CD4-positive, alpha-beta T cell treated with Interleukin-6 for 4 hours (primary cell): Measurements from ENCODE around the gene GALNT15.

ENCODE experiments used
- DNase-seq: peaks from one replicate; pipeline ENCODE4 v3.0.0-alpha.2; 2020; ENCODE audit warnings: mixed read lengths

Gene GALNT15, protein sequence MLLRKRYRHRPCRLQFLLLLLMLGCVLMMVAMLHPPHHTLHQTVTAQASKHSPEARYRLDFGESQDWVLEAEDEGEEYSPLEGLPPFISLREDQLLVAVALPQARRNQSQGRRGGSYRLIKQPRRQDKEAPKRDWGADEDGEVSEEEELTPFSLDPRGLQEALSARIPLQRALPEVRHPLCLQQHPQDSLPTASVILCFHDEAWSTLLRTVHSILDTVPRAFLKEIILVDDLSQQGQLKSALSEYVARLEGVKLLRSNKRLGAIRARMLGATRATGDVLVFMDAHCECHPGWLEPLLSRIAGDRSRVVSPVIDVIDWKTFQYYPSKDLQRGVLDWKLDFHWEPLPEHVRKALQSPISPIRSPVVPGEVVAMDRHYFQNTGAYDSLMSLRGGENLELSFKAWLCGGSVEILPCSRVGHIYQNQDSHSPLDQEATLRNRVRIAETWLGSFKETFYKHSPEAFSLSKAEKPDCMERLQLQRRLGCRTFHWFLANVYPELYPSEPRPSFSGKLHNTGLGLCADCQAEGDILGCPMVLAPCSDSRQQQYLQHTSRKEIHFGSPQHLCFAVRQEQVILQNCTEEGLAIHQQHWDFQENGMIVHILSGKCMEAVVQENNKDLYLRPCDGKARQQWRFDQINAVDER

DNA sequence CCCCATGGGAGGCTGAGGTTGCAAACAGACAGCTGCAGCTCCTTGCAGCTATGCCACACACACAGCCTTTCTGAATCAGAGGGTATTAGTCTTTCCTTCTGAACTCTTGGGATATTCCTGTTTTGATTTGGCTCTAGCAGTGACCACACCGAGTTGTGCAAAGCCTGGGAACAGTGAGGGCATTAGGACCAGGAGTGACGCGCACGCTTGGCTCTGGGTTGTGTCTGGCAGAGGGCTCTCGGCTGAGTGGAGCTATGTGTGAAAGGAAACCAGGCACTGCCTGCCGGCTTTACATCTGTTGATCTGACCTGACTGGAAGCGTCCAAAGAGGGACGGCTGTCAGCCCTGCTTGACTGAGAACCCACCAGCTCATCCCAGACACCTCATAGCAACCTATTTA lies at the start of gene GALNT15:
Gene GALNT15 (plus strand): TSS at position 292 of the 400 bp plus-strand sequence. CDS start 472 bp downstream, outside the sequence.
- DNase-seq, result no peak

DNA sequence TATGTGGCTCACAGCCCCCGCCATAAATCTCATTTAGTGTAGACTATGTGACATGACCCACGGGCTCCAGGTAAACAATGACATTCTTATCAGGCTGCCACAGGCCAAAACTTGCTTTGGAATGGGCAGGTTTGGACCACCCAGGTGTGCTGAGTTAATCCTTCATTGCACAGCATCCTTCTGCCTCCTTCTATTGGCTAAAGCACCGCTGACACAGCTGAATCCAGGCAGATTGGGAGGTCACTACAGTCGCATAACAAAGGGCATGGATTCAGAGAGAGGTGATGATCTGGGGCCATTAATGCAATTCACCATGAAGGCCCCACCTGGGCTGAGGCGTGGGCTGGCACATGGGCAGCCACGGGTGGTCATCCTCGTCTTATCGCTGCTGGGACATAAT lies 47.8 kb upstream of the GALNT15 start:
- DNase-seq, result no peak

DNA sequence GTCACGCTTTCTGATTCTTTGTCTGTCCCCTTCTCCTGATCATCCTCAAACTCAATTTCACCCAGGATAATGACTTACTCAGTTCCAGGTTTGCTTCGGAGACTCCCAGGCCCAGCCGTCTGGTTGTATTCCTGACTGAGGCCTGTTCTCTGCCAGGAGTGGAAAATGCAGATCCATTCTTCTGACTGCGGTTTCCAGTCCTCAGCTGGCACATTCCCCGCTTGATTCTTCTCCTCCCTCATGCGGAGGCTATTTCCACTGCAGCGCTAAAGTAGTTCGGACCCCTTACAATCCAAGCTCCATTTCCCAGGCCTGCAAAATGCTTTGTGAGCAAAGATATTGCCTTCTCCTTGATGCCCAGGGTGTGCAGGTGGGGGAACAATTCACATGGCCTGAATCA lies 47.2 kb upstream of the GALNT15 start:
- no peak for DNase-seq

DNA sequence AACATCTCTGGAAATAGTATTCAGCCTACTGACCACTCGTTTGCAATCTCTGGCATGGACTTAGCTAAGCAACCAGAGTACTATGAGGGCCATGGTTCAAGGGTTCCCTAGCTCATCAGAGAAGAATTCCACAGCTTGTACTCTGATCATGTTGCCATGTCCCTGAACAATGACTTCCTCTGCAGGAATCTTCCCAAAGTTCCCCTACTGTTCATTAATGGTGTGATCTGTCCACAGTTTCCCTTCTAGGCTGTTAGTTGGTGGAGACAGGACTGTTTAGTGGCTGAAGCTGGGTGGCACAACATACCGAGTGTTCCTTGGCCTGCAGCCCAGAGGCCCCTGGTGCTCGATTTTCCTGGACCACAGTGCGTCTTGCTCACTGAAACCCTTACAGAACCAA lies 44.4 kb upstream of the GALNT15 start:
- DNase-seq, result no peak

DNA sequence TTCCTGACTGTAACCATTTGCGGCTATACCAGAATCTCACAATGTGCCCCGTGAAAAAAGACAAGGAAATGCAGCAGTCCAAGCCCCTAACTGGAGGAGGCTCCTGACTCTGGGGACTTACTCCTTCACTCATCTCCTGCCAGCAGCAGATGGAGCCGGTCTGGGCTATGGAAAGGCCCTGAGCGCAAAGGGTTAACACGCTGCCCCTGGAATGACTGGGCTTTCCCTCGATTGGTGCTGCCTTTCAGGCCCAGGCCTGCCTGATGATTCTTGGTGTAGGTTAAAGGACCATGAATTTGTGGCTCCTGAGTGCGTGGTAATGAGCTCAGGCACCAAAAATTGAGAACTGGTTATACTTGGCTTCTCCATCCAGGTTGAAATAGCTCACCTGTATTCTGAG lies 42.3 kb upstream of the GALNT15 start:
- DNase-seq, result no peak

GRCh38 chr3:16132928-16133327 lies 41.6 kb upstream of the GALNT15 start:
- no peak for DNase-seq

DNA sequence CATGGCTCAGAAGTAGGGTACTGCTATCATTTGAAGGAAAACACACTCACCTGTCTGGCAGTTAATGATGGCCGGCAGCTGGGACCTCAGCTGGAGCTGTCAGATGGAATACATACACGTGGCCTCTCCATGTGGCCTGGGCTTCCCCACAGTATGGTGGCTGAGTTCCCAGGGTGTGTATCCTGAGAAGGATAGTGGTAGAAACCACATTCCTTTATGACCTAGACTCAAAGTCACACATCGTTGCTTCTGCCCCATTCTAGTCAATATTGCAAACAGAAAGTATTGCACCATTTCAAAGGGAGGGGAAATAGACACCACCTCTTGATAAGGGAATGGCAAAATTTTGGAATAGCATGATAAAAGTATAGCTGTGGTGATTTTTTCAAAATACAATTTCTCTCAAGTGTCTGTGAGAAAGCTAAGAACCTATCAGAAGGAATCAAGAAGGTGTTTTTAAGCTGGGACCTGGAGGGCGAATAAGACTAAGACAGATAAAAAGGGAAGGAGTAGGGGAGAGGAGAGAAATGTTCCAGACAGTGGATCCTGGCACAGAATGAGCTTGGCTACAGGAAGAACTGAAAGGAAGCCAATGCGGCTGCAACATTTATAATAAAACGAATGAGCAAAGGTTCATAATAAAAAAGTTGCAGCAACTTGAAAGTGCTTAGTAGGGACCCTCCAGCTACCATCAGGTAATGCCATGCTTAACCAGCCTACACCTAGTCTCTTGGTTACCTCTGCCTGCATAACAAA lies 40.1 kb upstream of the GALNT15 start:
- DNase-seq, result no peak

DNA sequence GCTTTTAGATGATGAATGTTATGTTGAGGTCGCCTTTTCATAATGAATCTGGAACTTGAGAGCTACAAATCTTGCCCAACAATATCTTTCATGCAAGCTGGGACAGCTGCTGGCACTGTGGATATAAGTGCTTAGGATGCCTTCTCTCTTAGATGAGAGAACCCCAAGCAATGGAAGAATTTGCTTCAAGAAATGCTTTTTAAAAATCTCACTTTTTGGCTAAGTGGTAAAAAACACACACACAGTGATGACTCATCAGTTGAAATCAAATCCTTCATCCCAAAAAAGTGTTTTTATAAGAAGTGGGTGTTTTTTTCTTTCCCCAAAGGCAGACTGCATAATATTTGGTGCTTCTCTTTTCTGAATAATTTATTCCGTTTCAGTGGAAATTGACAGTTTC lies 38.4 kb upstream of the GALNT15 start:
- no peak for DNase-seq

- DNase-seq, result no peak
Measured at GRCh38 chr3:16137044-16137443, 37.4 kb upstream of the GALNT15 start.

DNA sequence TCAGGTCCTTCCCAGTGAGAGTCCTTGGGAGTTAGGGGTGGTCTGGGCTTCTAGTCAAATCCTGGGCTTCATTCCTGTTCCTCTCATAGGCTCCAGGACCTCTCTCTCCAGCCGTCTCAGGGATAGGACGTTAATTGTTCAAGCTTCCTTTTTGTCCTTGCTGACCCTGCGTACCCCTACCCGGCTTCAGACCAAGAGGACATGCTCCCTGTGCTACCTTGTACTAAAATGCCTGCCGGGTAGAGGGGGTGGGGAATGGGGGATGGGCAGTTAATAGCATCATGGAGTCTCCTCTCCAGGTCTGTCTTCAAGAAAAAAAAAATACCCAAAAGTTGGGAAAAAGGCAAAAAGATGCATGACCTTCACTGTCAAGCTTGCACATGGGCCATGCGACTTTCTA lies 36.5 kb upstream of the GALNT15 start:
- no peak for DNase-seq

GRCh38 chr3:16140116-16140893 lies 34.2 kb upstream of the GALNT15 start:
- no peak for DNase-seq

GRCh38 chr3:16140894-16141285 lies 33.6 kb upstream of the GALNT15 start:
- no peak for DNase-seq

DNA sequence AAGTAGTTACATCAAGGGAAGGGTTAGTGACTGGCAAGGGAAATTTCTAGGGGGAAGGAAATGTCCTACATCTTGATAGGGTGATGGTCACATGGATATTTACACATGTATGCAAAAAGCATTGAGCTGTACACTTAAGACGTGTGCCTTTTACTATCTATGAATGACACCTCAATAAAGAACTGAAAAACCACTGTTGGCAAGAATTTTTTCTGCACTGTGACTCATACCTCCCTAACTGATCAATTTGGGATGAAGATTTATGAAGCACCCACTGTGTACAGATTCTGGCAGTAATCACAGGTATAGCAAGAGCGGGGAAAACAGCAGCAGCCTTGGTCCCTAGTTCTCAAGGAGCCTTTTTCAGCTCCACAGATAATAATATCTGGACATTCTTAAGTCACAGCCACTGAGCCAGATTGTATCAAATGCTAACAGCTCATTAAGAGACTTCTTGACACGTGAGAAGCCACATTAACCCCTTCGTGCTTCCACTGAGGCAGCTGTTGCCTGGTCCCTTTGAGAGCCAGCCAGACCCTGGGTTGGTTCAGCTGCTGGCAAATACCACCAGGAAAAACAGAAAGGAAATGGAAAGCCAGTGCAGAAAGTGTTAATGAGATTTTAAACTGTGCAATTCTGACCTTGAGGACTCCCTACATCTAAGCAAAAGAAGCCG lies 32.0 kb upstream of the GALNT15 start:
- DNase-seq, result no peak

GRCh38 chr3:16143861-16144447 lies 30.5 kb upstream of the GALNT15 start:
- DNase-seq, result no peak

DNA sequence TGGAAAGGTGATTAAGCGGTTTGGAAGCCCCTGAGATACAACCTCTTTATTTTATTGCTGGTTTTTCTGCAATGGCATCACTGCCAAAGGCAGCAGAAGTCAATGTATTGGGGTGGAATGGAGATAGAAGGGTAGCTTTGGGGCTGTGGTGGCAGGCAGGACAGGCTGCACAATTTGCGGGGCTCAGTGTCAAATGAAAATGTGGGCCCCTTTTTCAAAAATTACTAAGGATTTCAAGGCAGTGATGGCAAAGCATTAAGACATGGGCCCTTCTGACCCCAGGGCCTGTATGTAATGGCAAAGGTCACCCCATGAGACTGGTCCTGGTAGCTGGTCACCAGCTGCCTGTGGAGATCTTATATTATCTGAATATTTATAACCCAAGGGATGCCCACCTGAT lies 29.3 kb upstream of the GALNT15 start:
- no peak for DNase-seq

GRCh38 chr3:16146015-16146730 lies 28.3 kb upstream of the GALNT15 start:
- DNase-seq, result no peak

DNA sequence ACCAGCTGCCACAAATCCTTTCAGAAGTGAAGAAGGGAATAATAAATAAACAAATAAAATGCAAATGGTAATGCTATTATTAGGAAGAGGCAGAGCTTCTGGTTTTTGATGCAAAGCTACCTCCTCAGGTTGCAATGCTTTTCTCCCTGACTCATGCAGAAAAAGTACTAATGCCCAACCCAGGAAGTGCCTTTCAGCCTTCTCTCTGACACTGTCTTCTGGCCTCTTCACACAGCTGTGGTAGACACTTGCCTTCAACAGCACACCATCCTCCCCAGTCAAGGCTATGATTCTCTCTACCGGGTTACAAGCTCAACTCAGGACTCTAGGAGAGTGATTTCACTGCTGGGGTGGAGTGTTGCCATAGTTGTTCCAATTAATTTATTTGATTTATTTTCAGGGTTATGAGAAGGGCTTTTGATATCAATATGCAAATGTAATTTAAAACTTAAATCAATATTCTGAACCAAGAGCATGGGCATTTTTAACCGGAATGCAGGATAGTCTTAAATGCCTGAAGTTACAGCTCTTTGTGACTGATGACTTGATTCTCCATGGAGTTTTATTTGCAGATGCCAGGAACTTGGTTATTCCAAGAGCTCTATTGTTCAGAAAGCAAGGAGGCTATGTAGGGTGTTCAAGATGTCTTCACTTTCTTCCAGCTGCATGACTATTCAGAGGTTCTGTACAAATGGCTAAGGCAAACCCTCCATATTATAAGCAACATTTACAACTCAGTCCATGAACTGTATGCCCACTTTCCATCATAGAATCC lies 27.1 kb upstream of the GALNT15 start:
- DNase-seq, result no peak

GRCh38 chr3:16148213-16148612 lies 26.3 kb upstream of the GALNT15 start:
- no peak for DNase-seq

DNA sequence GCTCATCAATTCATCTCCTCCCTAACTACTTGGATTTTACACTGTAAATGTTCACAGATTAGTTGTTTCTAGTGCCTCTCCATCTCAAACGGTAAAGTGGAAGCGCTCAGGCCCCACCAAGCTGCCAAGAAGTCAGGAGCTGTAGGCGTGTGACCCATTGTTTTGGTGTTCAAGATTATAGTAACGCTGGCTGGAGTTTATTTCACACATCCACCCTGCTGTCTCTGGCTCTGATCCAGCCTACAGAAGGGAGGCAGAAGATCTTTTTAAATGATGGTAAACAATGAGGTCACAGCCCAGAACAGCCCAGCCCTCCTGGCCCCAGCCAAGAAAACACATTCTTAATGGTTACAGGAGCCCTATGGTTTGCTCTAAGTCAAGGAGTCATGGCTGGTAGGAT lies 25.7 kb upstream of the GALNT15 start:
- DNase-seq, result no peak

DNA sequence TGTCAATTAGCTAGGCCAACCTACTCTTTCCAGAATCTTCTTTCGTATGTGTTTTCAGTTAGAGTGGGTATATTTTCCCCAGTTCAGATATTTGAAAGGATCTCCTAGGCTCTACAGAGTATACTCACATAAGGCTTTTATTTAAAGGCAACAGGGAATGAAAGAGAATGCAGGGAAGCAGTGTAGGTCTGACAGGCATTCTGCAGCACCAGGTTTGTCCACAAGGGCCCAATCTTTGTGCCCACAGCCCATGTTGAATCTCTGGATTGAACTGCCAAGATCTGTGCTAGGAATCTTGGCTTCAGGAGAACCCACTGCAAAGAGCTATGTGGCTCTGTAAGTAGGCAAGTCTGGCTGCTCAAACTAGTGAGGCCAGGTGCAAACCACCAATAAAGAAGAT lies 24.2 kb upstream of the GALNT15 start:
- no peak for DNase-seq

DNA sequence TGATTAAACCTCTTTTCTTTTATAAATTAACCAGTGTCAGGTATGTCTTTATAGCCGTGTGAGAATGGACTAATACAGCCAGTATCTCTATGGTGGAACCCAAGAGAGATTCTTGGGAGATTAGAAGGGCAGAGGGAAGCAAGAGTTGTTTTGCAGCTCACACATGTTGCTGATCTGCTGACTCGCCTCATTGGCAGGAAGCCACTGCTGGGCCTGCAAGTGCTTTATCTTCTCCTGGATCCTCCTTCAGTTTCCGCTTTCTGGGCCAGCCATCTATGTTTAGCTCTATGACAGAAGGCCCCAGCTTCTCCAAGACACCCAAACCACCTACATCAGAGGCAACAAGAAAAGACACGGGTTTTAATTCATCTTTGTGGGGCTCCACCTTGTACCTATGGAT lies 23.4 kb upstream of the GALNT15 start:
- no peak for DNase-seq
